NB4 (cell line): ENCODE data around the gene NEBL.
"Not testable (repeated sequence)": the region's sequence is repeated elsewhere in the genome, so short reads cannot be mapped to it uniquely, and the experiment has no call there.

Source experiments
- DNase-seq: peaks from one replicate; pipeline ENCODE4 v3.0.0; 2010; ENCODE audit warnings: low read depth
- H3K4me3 ChIP-seq: one replicate; pipeline ENCODE4 v1.5.1; 2011; ENCODE audit warnings: mild to moderate bottlenecking, low read depth, low read length, moderate library complexity
- CTCF ChIP-seq: IDR thresholded peaks from one replicate; pipeline ENCODE4 v1.5.1; 2012; ENCODE audit warnings: low read depth, low read length
- MAX ChIP-seq: IDR thresholded peaks from 2 replicates; pipeline ENCODE4 v1.6.1; 2011; ENCODE audit warnings: low read depth, low read length
- MYC ChIP-seq: IDR thresholded peaks from 2 replicates; pipeline ENCODE4 v1.6.1; 2011; ENCODE audit warnings: low read depth, low read length
- POLR2A ChIP-seq: IDR thresholded peaks from 2 replicates; pipeline ENCODE4 v1.6.1; 2011; ENCODE audit warnings: mild to moderate bottlenecking; ENCODE audit not compliant: insufficient read length; ENCODE audit errors: extremely low read depth

NEBL gene

DNA sequence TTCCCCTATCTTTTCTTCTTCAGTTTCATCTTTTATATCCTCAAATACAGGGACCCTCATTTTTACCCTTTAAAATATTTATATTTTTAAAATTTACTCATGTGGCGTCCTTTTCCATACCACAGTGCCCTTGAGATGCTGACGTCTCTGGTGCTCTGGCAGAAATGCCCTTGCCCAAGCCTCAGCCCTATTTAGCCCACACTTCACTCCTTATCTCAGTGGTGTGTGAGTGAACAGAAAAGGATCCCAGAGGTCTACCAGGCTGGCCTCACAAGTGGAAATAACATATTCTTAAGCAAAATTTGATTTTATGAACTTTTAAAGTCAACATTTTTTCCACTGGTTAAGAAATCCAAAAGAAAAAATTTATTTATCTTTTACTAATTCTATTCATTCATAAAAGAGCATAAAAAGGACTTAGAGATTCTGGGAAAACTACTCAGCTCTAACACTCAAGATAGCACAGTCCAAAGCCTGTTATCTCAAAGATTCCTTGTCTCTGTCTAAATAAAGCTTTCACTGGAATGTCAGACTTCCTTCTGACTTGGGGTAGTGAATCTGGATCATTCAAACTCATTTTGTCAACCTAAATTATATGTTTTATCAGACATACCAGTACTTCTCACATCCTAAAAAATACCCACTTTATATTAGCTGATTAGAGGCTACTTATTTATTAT lies at the start of gene NEBL:
Gene NEBL (minus strand): TSS at position 166 of the 680 bp plus-strand sequence. CDS start 106 bp downstream, at position 60.
- TF ChIP-seq POLR2A = no peak
- no peak for TF ChIP-seq MYC
- no peak for TF ChIP-seq MAX
- no peak for TF ChIP-seq CTCF
- H3K4me3 ChIP-seq = no peak within 1 kb of the TSS
- no peak for DNase-seq

- TF ChIP-seq POLR2A (no peak), MYC (no peak), CTCF (no peak), MAX (no peak)
- H3K4me3 ChIP-seq = no peak overlapping the region
- no peak for DNase-seq
These were observed 48.6 kb upstream of the NEBL start for GRCh38 chr10:20945546-20946332.

DNA sequence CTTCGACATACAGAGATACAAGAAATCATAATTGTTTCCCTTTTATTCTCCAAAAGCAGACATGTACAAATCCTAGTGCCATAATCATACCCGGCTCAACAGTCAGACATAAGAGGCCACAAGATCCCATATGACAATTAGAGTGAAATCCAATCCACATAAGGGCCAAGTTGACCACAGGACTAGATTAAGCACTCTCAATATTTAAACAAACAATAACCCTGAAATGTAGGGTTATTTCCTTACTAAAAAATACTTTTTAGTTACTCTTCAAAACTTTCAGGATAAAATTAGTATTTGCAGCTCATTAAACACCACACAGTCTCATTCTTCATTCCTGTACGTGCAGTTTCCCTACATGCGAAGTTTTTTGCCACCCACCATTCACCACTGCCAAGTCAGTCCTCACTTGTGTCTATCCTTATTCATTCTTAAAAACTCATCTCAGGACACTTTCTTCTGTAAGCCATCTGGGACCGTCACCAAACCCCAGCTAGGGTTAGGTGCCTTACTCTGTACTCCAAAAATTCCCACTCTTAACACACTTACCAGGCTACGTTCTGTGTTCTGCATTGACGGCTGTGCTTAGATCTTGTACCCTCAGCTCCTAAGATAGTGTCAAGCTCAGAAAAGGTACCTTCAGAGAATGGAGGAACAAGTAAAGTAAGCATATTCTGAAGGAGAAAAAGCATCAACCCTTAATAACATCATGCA lies 47.8 kb upstream of the NEBL start:
- TF ChIP-seq POLR2A = no peak
- TF ChIP-seq CTCF = no peak
- no peak for TF ChIP-seq MAX
- no peak for TF ChIP-seq MYC
- no peak for DNase-seq
- H3K4me3 ChIP-seq = no peak overlapping the region

DNA sequence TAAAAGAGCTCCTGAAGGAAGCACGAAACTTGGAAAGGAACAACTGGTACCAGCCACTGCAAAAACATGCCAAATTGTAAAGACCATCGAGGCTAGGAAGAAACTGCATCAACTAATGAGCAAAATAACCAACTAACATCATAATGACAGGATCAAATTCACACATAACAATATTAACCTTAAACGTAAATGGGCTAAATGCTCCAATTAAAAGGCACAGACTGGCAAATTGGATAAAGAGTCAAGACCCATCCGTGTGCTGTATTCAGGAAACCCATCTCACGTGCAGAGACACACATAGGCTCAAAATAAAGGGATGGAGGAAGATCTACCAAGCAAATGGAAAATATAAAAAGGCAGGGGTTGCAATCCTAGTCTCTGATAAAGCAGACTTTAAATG lies 42.3 kb upstream of the NEBL start:
- not testable (repeated sequence) for H3K4me3 ChIP-seq, DNase-seq

DNA sequence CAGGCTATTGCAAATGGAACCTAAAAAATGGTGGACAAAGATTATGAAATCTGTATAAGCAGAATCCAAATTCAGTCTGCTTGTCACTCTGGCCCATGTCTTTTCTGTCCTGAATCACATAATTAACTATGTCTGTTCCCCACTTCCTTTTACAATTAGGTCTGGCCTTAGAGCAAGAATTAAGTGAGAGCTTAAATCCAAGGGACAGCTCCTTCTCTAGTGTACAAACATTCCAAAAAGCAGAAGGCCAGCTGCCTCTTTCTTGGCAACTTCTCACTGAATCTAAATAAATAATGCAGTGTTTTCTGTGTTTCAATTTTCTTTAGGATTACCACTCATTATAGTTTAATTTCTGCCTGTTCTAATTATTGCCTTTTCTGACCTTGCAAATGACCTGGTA lies 39.3 kb upstream of the NEBL start:
- TF ChIP-seq POLR2A = no peak
- TF ChIP-seq MYC = no peak
- no peak for TF ChIP-seq CTCF
- no peak for TF ChIP-seq MAX
- DNase-seq = no peak
- no peak overlapping the region for H3K4me3 ChIP-seq

GRCh38 chr10:20935931-20936330 lies 38.8 kb upstream of the NEBL start:
- DNase-seq = no peak
- H3K4me3 ChIP-seq = no peak overlapping the region
- TF ChIP-seq MYC = no peak
- TF ChIP-seq MAX = no peak
- TF ChIP-seq POLR2A = no peak
- TF ChIP-seq CTCF = no peak
